ENCODE measurements around the gene PTGFRN.

GRCh38 chr1:117017648-117018047 is 107.9 kb downstream of the PTGFRN start:
- TF ChIP-seq, protein P1, sequence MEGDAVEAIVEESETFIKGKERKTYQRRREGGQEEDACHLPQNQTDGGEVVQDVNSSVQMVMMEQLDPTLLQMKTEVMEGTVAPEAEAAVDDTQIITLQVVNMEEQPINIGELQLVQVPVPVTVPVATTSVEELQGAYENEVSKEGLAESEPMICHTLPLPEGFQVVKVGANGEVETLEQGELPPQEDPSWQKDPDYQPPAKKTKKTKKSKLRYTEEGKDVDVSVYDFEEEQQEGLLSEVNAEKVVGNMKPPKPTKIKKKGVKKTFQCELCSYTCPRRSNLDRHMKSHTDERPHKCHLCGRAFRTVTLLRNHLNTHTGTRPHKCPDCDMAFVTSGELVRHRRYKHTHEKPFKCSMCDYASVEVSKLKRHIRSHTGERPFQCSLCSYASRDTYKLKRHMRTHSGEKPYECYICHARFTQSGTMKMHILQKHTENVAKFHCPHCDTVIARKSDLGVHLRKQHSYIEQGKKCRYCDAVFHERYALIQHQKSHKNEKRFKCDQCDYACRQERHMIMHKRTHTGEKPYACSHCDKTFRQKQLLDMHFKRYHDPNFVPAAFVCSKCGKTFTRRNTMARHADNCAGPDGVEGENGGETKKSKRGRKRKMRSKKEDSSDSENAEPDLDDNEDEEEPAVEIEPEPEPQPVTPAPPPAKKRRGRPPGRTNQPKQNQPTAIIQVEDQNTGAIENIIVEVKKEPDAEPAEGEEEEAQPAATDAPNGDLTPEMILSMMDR (IDR thresholded peaks at IDR 0.05): no peak
- TF ChIP-seq ZFX (IDR thresholded peaks at IDR 0.05; ENCODE audit: borderline replicate concordance): no peak

All from 22Rv1 (cell line).